WERI-Rb-1 (cell line): ENCODE results near the gene ARHGAP40.

Experiments
- DNase-seq: peaks from one replicate; pipeline ENCODE4 v3.0.0-alpha.2; 2020
- H3K27ac ChIP-seq: fragments of 250-450 bp; sonication (Bioruptor Pico); 2 replicates; pipeline ENCODE4 v1.5.1; 2020; ENCODE audit warnings: mild to moderate bottlenecking, moderate library complexity
- H3K27me3 ChIP-seq: fragments of 250-450 bp; sonication (Bioruptor Pico); 2 replicates; pipeline ENCODE4 v1.5.1; 2021; ENCODE audit warnings: mild to moderate bottlenecking, low read depth, moderate library complexity; ENCODE audit not compliant: insufficient read depth, severe bottlenecking
- H3K36me3 ChIP-seq: fragments of 250-450 bp; sonication (Bioruptor Pico); 2 replicates; pipeline ENCODE4 v1.5.1; 2020; ENCODE audit warnings: mild to moderate bottlenecking, moderate library complexity
- H3K4me3 ChIP-seq: 2 replicates; pipeline ENCODE4 v1.5.1; 2011; ENCODE audit warnings: low read depth, mild to moderate bottlenecking, control low read depth, low read length
- H3K9me3 ChIP-seq: fragments of 250-450 bp; sonication (Bioruptor Pico); 2 replicates; pipeline ENCODE4 v1.5.1; 2021; ENCODE audit warnings: mild to moderate bottlenecking, moderate library complexity; ENCODE audit not compliant: severe bottlenecking
- TF ChIP-seq, protein P1 (sequence below): IDR thresholded peaks from 2 replicates; pipeline ENCODE4 v1.5.1; 2011; ENCODE audit warnings: low read depth, mild to moderate bottlenecking, control low read depth, inconsistent platforms, low read length

ARHGAP40 gene

GRCh38 chr20:38673725-38674091, 72.1 kb downstream of the ARHGAP40 start:
- peak; percentile 30 for DNase-seq
- peak overlapping the region; percentile 61 for H3K4me3 ChIP-seq
- H3K27ac ChIP-seq, result no peak overlapping the region
- no peaks in the 10 kb centered on the region for H3K9me3 ChIP-seq
- H3K36me3 ChIP-seq, result no peaks in the 10 kb centered on the region
- H3K27me3 ChIP-seq, result no peaks in the 10 kb centered on the region
- TF ChIP-seq, protein P1, sequence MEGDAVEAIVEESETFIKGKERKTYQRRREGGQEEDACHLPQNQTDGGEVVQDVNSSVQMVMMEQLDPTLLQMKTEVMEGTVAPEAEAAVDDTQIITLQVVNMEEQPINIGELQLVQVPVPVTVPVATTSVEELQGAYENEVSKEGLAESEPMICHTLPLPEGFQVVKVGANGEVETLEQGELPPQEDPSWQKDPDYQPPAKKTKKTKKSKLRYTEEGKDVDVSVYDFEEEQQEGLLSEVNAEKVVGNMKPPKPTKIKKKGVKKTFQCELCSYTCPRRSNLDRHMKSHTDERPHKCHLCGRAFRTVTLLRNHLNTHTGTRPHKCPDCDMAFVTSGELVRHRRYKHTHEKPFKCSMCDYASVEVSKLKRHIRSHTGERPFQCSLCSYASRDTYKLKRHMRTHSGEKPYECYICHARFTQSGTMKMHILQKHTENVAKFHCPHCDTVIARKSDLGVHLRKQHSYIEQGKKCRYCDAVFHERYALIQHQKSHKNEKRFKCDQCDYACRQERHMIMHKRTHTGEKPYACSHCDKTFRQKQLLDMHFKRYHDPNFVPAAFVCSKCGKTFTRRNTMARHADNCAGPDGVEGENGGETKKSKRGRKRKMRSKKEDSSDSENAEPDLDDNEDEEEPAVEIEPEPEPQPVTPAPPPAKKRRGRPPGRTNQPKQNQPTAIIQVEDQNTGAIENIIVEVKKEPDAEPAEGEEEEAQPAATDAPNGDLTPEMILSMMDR, result no peak

DNA sequence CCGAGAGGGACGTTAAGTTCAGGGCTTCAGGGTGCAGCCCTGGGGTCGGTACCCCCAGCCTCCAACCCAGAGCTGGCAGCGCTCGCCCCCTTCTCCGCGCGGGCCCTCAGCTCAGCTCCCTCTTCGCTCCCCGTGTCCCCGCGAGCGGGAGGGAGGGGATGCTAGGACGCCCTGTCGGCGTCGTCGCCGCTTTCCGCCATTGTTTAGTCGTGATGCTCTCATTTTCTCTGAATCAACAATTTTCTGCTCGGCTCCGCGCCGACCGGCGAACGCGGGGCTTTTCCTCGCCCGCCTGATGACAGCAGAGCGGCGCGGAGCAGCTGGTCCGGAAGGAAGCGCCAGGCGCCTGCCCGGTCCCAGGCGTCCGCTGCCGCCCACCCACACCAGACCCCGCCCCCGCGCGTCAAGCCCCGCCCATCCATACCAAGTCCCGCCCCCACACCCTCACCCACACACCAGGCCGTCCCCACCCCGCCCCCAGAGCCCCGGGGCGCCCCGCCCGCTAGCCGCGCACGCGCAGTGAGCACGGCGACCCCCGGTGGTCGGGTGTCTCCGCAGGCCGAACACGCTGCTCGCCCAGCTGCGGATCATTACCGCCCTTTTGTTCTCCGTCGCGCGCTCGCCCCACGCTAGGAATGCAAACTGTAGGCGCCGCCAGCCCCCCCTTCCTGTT, 72.6 kb downstream of the ARHGAP40 start:
- Histone ChIP-seq H3K36me3 (no peaks in the 10 kb centered on the region), H3K27me3 (no peaks in the 10 kb centered on the region), H3K4me3 (peak overlapping the region; percentile 61), H3K27ac (no peak overlapping the region), H3K9me3 (no peaks in the 10 kb centered on the region)
- TF ChIP-seq, protein P1, result 0 out of 2 replicates have a peak, but pooled peaks have one; percentile 12
- peak; percentile 39 for DNase-seq

DNA sequence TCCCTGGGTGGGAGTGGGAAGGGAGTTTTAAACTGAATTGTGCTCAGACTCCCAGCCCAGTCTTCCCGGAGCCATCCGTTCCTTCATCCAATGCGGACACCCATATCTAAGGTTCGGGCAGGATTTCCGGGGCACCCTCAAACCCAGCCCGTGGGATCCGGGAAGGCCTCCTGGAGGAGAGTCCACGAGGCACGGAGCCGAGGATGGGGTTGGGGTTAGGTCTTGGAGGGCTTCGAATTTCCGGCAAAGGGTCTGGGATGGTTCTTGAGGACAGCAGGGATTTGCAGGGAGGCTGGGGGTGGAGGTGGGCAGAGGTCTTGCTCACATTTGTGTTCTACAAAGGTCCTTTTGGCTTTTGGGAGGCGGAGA, 73.1 kb downstream of the ARHGAP40 start:
- TF ChIP-seq, protein P1, result no peak
- DNase-seq, result no peak
- no peak overlapping the region for H3K4me3 ChIP-seq
- H3K27ac ChIP-seq, result no peak overlapping the region
- H3K36me3 ChIP-seq, result no peaks in the 10 kb centered on the region
- no peaks in the 10 kb centered on the region for H3K9me3 ChIP-seq
- no peaks in the 10 kb centered on the region for H3K27me3 ChIP-seq

GRCh38 chr20:38676576-38676975, 75.0 kb downstream of the ARHGAP40 start:
- no peaks in the 10 kb centered on the region for H3K9me3 ChIP-seq
- H3K27me3 ChIP-seq, result no peaks in the 10 kb centered on the region
- H3K27ac ChIP-seq, result no peak overlapping the region
- no peak overlapping the region for H3K4me3 ChIP-seq
- DNase-seq, result peak; percentile 27
- no peaks in the 10 kb centered on the region for H3K36me3 ChIP-seq
- TF ChIP-seq, protein P1, result no peak

- no peak overlapping the region for H3K4me3 ChIP-seq
- H3K27me3 ChIP-seq, result no peaks in the 10 kb centered on the region
- H3K9me3 ChIP-seq, result no peaks in the 10 kb centered on the region
- no peak overlapping the region for H3K27ac ChIP-seq
- DNase-seq, result no peak
- H3K36me3 ChIP-seq, result no peaks in the 10 kb centered on the region
- TF ChIP-seq, protein P1, result no peak
Measured at GRCh38 chr20:38680500-38681306, 79.1 kb downstream of the ARHGAP40 start.
